Measurements from ENCODE around the gene KCNQ1. TPM values are rescaled to one million over a fixed set of nuclear protein-coding genes. Genes with fewer than 3 reads are reported as not detected.

The KCNQ1 gene
- total and polyA plus RNA-seq, 7 donors = 1.1 to 25.2 (median 3.8) TPM

- Histone ChIP-seq H3K36me3 (no peaks in the 10 kb centered on the region), H3K9me3 (peaks cover 0 to 10% (median 0%) of the 10 kb centered on the region in 4 donors), H3K27me3 (no peaks in the 10 kb centered on the region), H3K27ac (no peak overlapping the region), H3K4me3 (no peak overlapping the region), H3K4me1 (peaks cover 0 to 12% (median 5%) of the 10 kb centered on the region in 4 donors)
- intact Hi-C loops (cut with DNase I) = no loop called here
- DNase-seq = no peak
- TF ChIP-seq CTCF (IDR thresholded peaks at IDR 0.05) (no peak), EP300 (IDR thresholded peaks at IDR 0.05) (no peak), POLR2AphosphoS5 (IDR thresholded peaks at IDR 0.05) (no peak), POLR2A (IDR thresholded peaks at IDR 0.05) (no peak)
- 96 to 97% methylated on average over 5 of the region's 5 CpGs for WGBS, 2 donors
These were observed 217.2 kb downstream of the KCNQ1 start for GRCh38 chr11:2662024-2662312.

- WGBS, 2 donors = 96% methylated on average over 19 of the region's 19 CpGs
- DNase-seq = no peak
- no peak overlapping the region for H3K27ac ChIP-seq
- intact Hi-C loops (cut with DNase I) = no loop called here
- TF ChIP-seq POLR2AphosphoS5 (IDR thresholded peaks at IDR 0.05) (no peak), CTCF (IDR thresholded peaks at IDR 0.05) (no peak), POLR2A (IDR thresholded peaks at IDR 0.05) (no peak), EP300 (IDR thresholded peaks at IDR 0.05) (no peak)
- no peaks in the 10 kb centered on the region for H3K27me3 ChIP-seq
- H3K4me3 ChIP-seq = no peak overlapping the region
- peaks cover 0 to 10% (median 0%) of the 10 kb centered on the region in 4 donors for H3K9me3 ChIP-seq
- H3K4me1 ChIP-seq = peaks cover 0 to 16% (median 7%) of the 10 kb centered on the region in 4 donors
- H3K36me3 ChIP-seq = no peaks in the 10 kb centered on the region
These were observed 217.9 kb downstream of the KCNQ1 start for GRCh38 chr11:2662430-2663299.

GRCh38 chr11:2663506-2663905 is 218.7 kb downstream of the KCNQ1 start:
- intact Hi-C loops (cut with DNase I) = no loop called here
- no peak for DNase-seq

GRCh38 chr11:2663915-2664314 is 219.1 kb downstream of the KCNQ1 start:
- intact Hi-C loops (cut with DNase I) = no loop called here

More at GRCh38 chr11:2663506-2663905, 218.7 kb downstream of the KCNQ1 start:
- H3K36me3 ChIP-seq = no peaks in the 10 kb centered on the region
- no peaks in the 10 kb centered on the region for H3K27me3 ChIP-seq
- 97 to 98% methylated on average over 2 of the region's 2 CpGs for WGBS, 2 donors
- TF ChIP-seq POLR2AphosphoS5 (IDR thresholded peaks at IDR 0.05) = no peak
- no peak for TF ChIP-seq EP300 (IDR thresholded peaks at IDR 0.05)
- no peak for TF ChIP-seq POLR2A (IDR thresholded peaks at IDR 0.05)
- no peak for TF ChIP-seq CTCF (IDR thresholded peaks at IDR 0.05)
- H3K4me1 ChIP-seq = peaks cover 0 to 16% (median 7%) of the 10 kb centered on the region in 4 donors
- no peak overlapping the region for H3K27ac ChIP-seq
- H3K9me3 ChIP-seq = peaks cover 0 to 10% (median 0%) of the 10 kb centered on the region in 4 donors
- H3K4me3 ChIP-seq = no peak overlapping the region

More at GRCh38 chr11:2663915-2664314, 219.1 kb downstream of the KCNQ1 start:
- DNase-seq = no peak
- Histone ChIP-seq H3K4me1 (peaks cover 0 to 16% (median 7%) of the 10 kb centered on the region in 4 donors), H3K4me3 (no peak overlapping the region), H3K27me3 (no peaks in the 10 kb centered on the region), H3K27ac (no peak overlapping the region), H3K36me3 (no peaks in the 10 kb centered on the region), H3K9me3 (peaks cover 0 to 10% (median 0%) of the 10 kb centered on the region in 4 donors)
- TF ChIP-seq CTCF (IDR thresholded peaks at IDR 0.05) (no peak), POLR2A (IDR thresholded peaks at IDR 0.05) (no peak), EP300 (IDR thresholded peaks at IDR 0.05) (no peak), POLR2AphosphoS5 (IDR thresholded peaks at IDR 0.05) (no peak)

Measured in sigmoid colon (tissue), 7 donors.